H9 (cell line): Measurements from ENCODE around the gene EDEM1. TPM values are rescaled to one million over a fixed set of nuclear protein-coding genes. Genes with fewer than 3 reads are reported as not detected.

Experiments
- DNase-seq: peaks from one replicate; pipeline ENCODE4 v3.0.0-alpha.2; 2017
- H2AFZ ChIP-seq: one replicate; pipeline ENCODE4 v1.6.1; 2013; ENCODE audit warnings: mild to moderate bottlenecking, low read length, control low read depth, moderate library complexity
- H2AK5ac ChIP-seq: 2 replicates; pipeline ENCODE4 v1.6.1; 2013; ENCODE audit warnings: low read length, control low read depth, mixed read lengths; ENCODE audit not compliant: insufficient read length
- H2BK120ac ChIP-seq: one replicate; pipeline ENCODE4 v1.6.1; 2013; ENCODE audit warnings: low read depth, mild to moderate bottlenecking, low read length, control low read depth, inconsistent platforms; ENCODE audit not compliant: poor library complexity, severe bottlenecking
- H2BK12ac ChIP-seq: 2 replicates; pipeline ENCODE4 v1.6.1; 2013; ENCODE audit warnings: low read length, control low read depth, mixed read lengths, low read depth; ENCODE audit not compliant: insufficient read length
- H2BK15ac ChIP-seq: 2 replicates; pipeline ENCODE4 v1.6.1; 2013; ENCODE audit warnings: low read depth, low read length, control low read depth
- H2BK20ac ChIP-seq: one replicate; pipeline ENCODE4 v1.6.1; 2013; ENCODE audit warnings: low read depth, mild to moderate bottlenecking, low read length, control low read depth, inconsistent platforms; ENCODE audit not compliant: poor library complexity, severe bottlenecking
- H2BK5ac ChIP-seq: 2 replicates; pipeline ENCODE4 v1.6.1; 2013; ENCODE audit warnings: low read length, control low read depth, mixed read lengths; ENCODE audit not compliant: insufficient read length
- H3K14ac ChIP-seq: 2 replicates; pipeline ENCODE4 v1.6.1; 2013; ENCODE audit warnings: low read length, control low read depth; ENCODE audit not compliant: insufficient read depth
- H3K18ac ChIP-seq: 2 replicates; pipeline ENCODE4 v1.6.1; 2013; ENCODE audit warnings: low read depth, mild to moderate bottlenecking, mixed read lengths, low read length, control low read depth; ENCODE audit not compliant: insufficient read length
- H3K23ac ChIP-seq: 2 replicates; pipeline ENCODE4 v1.6.1; 2013; ENCODE audit warnings: low read length, control low read depth, mixed read lengths, low read depth; ENCODE audit not compliant: insufficient read length
- H3K23me2 ChIP-seq: 2 replicates; pipeline ENCODE4 v1.6.1; 2013; ENCODE audit warnings: low read depth, mild to moderate bottlenecking, mixed read lengths, low read length, control low read depth; ENCODE audit not compliant: insufficient read length, poor library complexity, severe bottlenecking
- H3K27ac ChIP-seq: 2 replicates; pipeline ENCODE4 v1.5.1; 2013; ENCODE audit warnings: low read length, control low read depth, mixed read lengths, low read depth; ENCODE audit not compliant: insufficient read length
- H3K27me3 ChIP-seq: 2 replicates; pipeline ENCODE4 v1.6.1; 2013; ENCODE audit warnings: low read length, control low read depth, inconsistent platforms; ENCODE audit not compliant: insufficient read depth
- H3K4ac ChIP-seq: 2 replicates; pipeline ENCODE4 v1.6.1; 2013; ENCODE audit warnings: low read depth, mild to moderate bottlenecking, control low read depth, inconsistent platforms, low read length, moderate library complexity
- H3K4me1 ChIP-seq: 2 replicates; pipeline ENCODE4 v1.6.1; 2013; ENCODE audit warnings: low read length, control low read depth, inconsistent platforms; ENCODE audit not compliant: insufficient read depth
- H3K4me2 ChIP-seq: 2 replicates; pipeline ENCODE4 v1.6.1; 2013; ENCODE audit warnings: low read length, control low read depth, mixed read lengths; ENCODE audit not compliant: insufficient read length, insufficient read depth
- H3K56ac ChIP-seq: 2 replicates; pipeline ENCODE4 v1.6.1; 2013; ENCODE audit warnings: low read depth, mild to moderate bottlenecking, mixed read lengths, low read length, control low read depth; ENCODE audit not compliant: insufficient read length
- H3K79me1 ChIP-seq: 2 replicates; pipeline ENCODE4 v1.6.1; 2013; ENCODE audit warnings: low read depth, mild to moderate bottlenecking, moderate library complexity, low read length, control low read depth, inconsistent platforms; ENCODE audit not compliant: insufficient read depth, poor library complexity, severe bottlenecking
- H3K79me2 ChIP-seq: 2 replicates; pipeline ENCODE4 v1.6.1; 2013; ENCODE audit warnings: low read length, control low read depth, inconsistent platforms; ENCODE audit not compliant: insufficient read depth
- H3K9ac ChIP-seq: 2 replicates; pipeline ENCODE4 v1.6.1; 2013; ENCODE audit warnings: low read length, control low read depth, mixed read lengths; ENCODE audit not compliant: insufficient read length; ENCODE audit errors: extremely low read depth
- H3K9me3 ChIP-seq: one replicate; pipeline ENCODE4 v1.6.1; 2013; ENCODE audit warnings: low read depth, low read length, inconsistent platforms; ENCODE audit not compliant: control insufficient read depth
- H3T11ph ChIP-seq: one replicate; pipeline ENCODE4 v1.6.1; 2013; ENCODE audit warnings: mild to moderate bottlenecking, low read length, control low read depth, inconsistent platforms
- H4K20me1 ChIP-seq: one replicate; pipeline ENCODE4 v1.6.1; 2013; ENCODE audit not compliant: control insufficient read depth, insufficient read length, insufficient read depth
- H4K5ac ChIP-seq: 2 replicates; pipeline ENCODE4 v1.6.1; 2013; ENCODE audit warnings: low read depth, mild to moderate bottlenecking, mixed read lengths, low read length, control low read depth; ENCODE audit not compliant: insufficient read length
- H4K8ac ChIP-seq: replicated peaks from 2 replicates; pipeline ENCODE4 v1.6.1; 2013; ENCODE audit warnings: low read length, control low read depth, mixed read lengths, low read depth; ENCODE audit not compliant: insufficient read length
- H4K91ac ChIP-seq: 2 replicates; pipeline ENCODE4 v1.6.1; 2013; ENCODE audit warnings: low read depth, mild to moderate bottlenecking, moderate library complexity, mixed read lengths, low read length, control low read depth; ENCODE audit not compliant: insufficient read length
- H3K27ac Mint-ChIP-seq, 3 experiments: 2 replicates in 2 of 3; 3 replicates in 1 of 3; pipeline ENCODE4 v1.8.0; 2020 to 2021; ENCODE audit warnings: mixed read lengths in 3 of 3, mild to moderate bottlenecking in 1 of 3, moderate library complexity in 1 of 3
- H3K27me3 Mint-ChIP-seq: 2 replicates; pipeline ENCODE4 v1.8.0; 2021; ENCODE audit warnings: low read depth, mild to moderate bottlenecking, moderate library complexity, mixed read lengths
- H3K36me3 Mint-ChIP-seq, 3 experiments: 2 replicates in 2 of 3; 3 replicates in 1 of 3; pipeline ENCODE4 v1.8.0; 2020 to 2021; ENCODE audit warnings: low read depth in 3 of 3, mixed read lengths in 3 of 3; ENCODE audit not compliant: insufficient read depth in 1 of 3
- H3K4me1 Mint-ChIP-seq, 2 experiments: 2 replicates each; pipeline ENCODE4 v1.8.0; 2020; ENCODE audit warnings: mixed read lengths in 2 of 2
- H3K4me3 Mint-ChIP-seq, 2 experiments: 2 replicates in 1 of 2; 3 replicates in 1 of 2; pipeline ENCODE4 v1.8.0; 2020 to 2021; ENCODE audit warnings: mild to moderate bottlenecking in 2 of 2, mixed read lengths in 2 of 2, moderate library complexity in 1 of 2
- H3K9me3 Mint-ChIP-seq, 2 experiments: 2 replicates in 1 of 2; 3 replicates in 1 of 2; pipeline ENCODE4 v1.8.0; 2020; ENCODE audit warnings: mild to moderate bottlenecking in 2 of 2, mixed read lengths in 2 of 2, moderate library complexity in 1 of 2
- WGBS: extraction: QIAGEN DNeasy Blood & Tissue Kit; methylation state at CpG from one replicate; pipeline ENCODE4 v1.1.7; 2013; ENCODE audit warnings: missing lambda C conversion rate, low lambda C conversion rate, mixed read lengths; ENCODE audit not compliant: insufficient read length; ENCODE audit errors: extremely low coverage; 5-methylcytosine and 5-hydroxymethylcytosine counted together
- total RNA-seq: library from RNA; stranded (reverse); gene quantifications from 2 replicates; pipeline ENCODE4 v1.2.1, GENCODE V29; 2021
- TF ChIP-seq, protein P1 (sequence below): fragments of 200-600 bp; sonication (generic); conservative IDR thresholded peaks from 3 replicates; pipeline ENCODE4 v1.8.0; 2021; ENCODE audit warnings: antibody characterized with exemption, mild to moderate bottlenecking

The EDEM1 gene
- total RNA-seq, 1 experiment from 2014 or later = 11.7 TPM

DNA sequence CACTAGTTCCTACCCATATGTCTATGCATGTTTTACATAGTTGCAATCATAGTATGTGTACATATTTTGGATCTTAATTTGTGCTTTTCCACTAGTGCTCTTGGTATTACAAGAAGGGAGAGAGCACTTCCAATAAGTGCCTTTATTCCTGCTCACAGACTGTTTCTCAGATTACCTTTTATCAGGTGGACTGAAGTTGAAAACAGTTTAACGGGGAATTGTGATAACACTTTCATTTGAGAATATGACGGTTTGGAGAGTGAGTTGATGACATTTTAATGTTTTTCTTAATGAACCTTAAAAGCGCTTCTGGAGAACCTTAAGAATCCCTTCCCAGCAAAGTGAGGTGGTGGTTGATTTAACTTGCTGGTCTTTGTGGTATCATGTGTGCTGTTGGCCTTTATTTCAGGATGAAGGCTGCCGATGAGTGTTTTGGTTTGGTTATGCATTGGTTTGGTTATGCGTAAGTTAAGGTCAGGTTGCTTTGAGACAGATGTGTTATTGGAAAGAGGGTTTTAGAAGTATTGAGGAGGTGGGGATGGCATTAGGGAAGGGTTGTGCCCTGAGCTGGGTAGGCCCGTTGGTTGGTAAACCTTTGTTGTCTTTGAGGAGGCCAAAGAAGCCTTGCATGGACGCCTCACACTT, 2.8 kb downstream of the EDEM1 start:
- no peaks in the 10 kb centered on the region for H3K9me3 Mint-ChIP-seq
- H4K5ac ChIP-seq = no peak overlapping the region
- H2AK5ac ChIP-seq = no peak overlapping the region
- TF ChIP-seq, protein P1, sequence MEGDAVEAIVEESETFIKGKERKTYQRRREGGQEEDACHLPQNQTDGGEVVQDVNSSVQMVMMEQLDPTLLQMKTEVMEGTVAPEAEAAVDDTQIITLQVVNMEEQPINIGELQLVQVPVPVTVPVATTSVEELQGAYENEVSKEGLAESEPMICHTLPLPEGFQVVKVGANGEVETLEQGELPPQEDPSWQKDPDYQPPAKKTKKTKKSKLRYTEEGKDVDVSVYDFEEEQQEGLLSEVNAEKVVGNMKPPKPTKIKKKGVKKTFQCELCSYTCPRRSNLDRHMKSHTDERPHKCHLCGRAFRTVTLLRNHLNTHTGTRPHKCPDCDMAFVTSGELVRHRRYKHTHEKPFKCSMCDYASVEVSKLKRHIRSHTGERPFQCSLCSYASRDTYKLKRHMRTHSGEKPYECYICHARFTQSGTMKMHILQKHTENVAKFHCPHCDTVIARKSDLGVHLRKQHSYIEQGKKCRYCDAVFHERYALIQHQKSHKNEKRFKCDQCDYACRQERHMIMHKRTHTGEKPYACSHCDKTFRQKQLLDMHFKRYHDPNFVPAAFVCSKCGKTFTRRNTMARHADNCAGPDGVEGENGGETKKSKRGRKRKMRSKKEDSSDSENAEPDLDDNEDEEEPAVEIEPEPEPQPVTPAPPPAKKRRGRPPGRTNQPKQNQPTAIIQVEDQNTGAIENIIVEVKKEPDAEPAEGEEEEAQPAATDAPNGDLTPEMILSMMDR = no peak
- H4K91ac ChIP-seq = no peak overlapping the region
- H3K4ac ChIP-seq = no peak overlapping the region
- peaks cover 4% of the 10 kb centered on the region for H3K79me1 ChIP-seq
- H4K20me1 ChIP-seq = no peaks in the 10 kb centered on the region
- H3K27ac Mint-ChIP-seq = 0 out of 7 replicates have a peak overlapping the region, but pooled peaks of 1 of the 3 experiments have one; percentile 18
- peak overlapping the region in 1 of 2 experiments; percentile 97; a peak in 3 of 5 replicates for H3K4me3 Mint-ChIP-seq
- H3K23me2 ChIP-seq = peaks cover 10% of the 10 kb centered on the region
- no peak overlapping the region for H4K8ac ChIP-seq
- peak overlapping the region; percentile 36 for H3K4me2 ChIP-seq
- H3K14ac ChIP-seq = no peak overlapping the region
- H2BK15ac ChIP-seq = no peak overlapping the region
- H3K18ac ChIP-seq = no peak overlapping the region
- H3K27ac ChIP-seq = no peak overlapping the region
- H3K4me1 ChIP-seq = peaks cover 6% of the 10 kb centered on the region; the same call in 1 of the 2 replicates
- no peak overlapping the region for H2AFZ ChIP-seq
- H2BK20ac ChIP-seq = no peak overlapping the region
- H3K56ac ChIP-seq = no peak overlapping the region
- WGBS = no CpG with 5 or more reads among the region's 7 CpGs
- peaks cover 30 to 41% of the 10 kb centered on the region in 2 experiments for H3K4me1 Mint-ChIP-seq
- H3K9me3 ChIP-seq = no peaks in the 10 kb centered on the region
- no peaks in the 10 kb centered on the region for H3K27me3 ChIP-seq
- H3K27me3 Mint-ChIP-seq = peaks cover 5% of the 10 kb centered on the region
- DNase-seq = no peak
- H3T11ph ChIP-seq = no peak overlapping the region
- H3K36me3 Mint-ChIP-seq = peaks cover 8 to 13% (median 11%) of the 10 kb centered on the region in 3 experiments; a peak in 6 of 7 replicates
- no peak overlapping the region for H2BK5ac ChIP-seq
- no peak overlapping the region for H2BK120ac ChIP-seq
- no peak overlapping the region for H2BK12ac ChIP-seq
- peaks cover 12% of the 10 kb centered on the region; the same call in 1 of the 2 replicates for H3K79me2 ChIP-seq
- H3K9ac ChIP-seq = no peak overlapping the region
- no peak overlapping the region for H3K23ac ChIP-seq
